Smooth muscle cell of trachea (primary cell): Measurements from ENCODE around the gene ROCK1. TPM values are rescaled to one million over a fixed set of nuclear protein-coding genes. Genes with fewer than 3 reads are reported as not detected.

Experiments used
- total RNA-seq: library from RNA; depleted of rRNA; stranded (reverse); fragments of >200 nt; gene quantifications from 2 replicates; pipeline ENCODE4 v1.2.1, GENCODE V29; 2014

The ROCK1 gene
- total RNA-seq = 33.7 and 45.7 TPM in 2 replicates

DNA sequence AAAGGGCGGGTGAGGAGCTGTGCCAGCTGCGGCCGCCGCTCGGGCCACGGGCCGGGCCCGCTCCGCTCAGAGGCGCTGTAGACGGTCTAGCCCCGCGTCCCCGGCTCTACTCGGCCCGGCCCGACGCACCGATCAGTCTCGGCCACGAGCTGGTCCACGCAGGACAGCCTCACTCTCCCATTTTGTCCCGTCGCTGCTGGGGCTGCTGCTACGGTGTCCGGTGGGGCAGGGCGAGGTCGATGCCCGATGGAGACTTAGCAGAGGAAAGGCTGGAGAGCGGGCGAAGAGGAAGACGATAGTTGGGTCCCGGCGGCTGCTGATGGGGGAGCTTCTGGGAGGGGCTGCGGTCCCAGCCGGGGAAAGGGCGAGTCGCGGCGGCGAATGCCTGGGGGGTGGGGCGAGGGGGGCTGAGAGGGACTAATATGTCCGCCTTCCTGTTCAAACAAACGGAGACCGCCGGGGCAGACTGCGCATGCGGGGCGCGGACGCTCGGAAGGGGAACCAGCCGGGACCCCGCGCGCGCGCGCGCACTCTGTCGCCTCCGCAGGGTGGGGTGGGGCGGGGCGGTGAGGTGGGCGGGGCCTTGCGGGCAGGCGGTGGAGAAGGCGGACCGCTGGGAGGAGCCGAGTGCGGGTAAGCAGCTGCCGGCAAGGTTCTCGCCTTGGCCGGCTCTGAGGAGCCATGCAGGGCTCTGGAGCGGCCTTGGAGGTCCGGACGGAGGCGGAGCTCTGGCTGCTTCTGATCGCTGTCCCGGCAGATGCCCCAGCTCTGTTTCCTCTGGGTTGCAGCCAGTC is at the start of gene ROCK1:
ROCK1 (minus strand) TSS at position 468 of the 794 bp plus-strand sequence. CDS start 903 bp downstream, outside the sequence.

Other genes starting within 250 kb of the ROCK1 start
- gene GREB1L, start 130.4 kb upstream of the ROCK1 start, total RNA-seq = 0.15 TPM in 1 of 2 replicates, not detected in the other